Prostate gland (tissue), 2 donors: ENCODE results near the gene WDSUB1.

Source experiments
- CTCF ChIP-seq, 4 experiments: fragments of 200-600 bp in 2 of 4; fragments of 450-650 bp in 2 of 4; sonication (generic) in 2 of 4; IDR thresholded peaks; 1 replicate in 3 of 4; 2 replicates in 1 of 4; pipeline ENCODE4 v1.5.1; 2016 to 2019; ENCODE audit warnings: antibody characterized with exemption in 4 of 4, mild to moderate bottlenecking in 2 of 4, moderate library complexity in 2 of 4
- POLR2A ChIP-seq: fragments of 450-650 bp; IDR thresholded peaks from one replicate; pipeline ENCODE4 v1.6.1; 2016; ENCODE audit warnings: antibody characterized with exemption, mild to moderate bottlenecking
- POLR2AphosphoS5 ChIP-seq: sonication (generic); formaldehyde crosslinking; IDR thresholded peaks from one replicate; pipeline ENCODE4 v1.6.1; 2017; ENCODE audit warnings: antibody characterized with exemption

- TF ChIP-seq POLR2AphosphoS5: no peak
- no peak for TF ChIP-seq CTCF (IDR thresholded peaks at IDR 0.05)
- TF ChIP-seq POLR2A: no peak
Measured at GRCh38 chr2:159283529-159283928, 3.0 kb downstream of the WDSUB1 start.
